Measurements from ENCODE around the gene GHITM.

GHITM gene

DNA sequence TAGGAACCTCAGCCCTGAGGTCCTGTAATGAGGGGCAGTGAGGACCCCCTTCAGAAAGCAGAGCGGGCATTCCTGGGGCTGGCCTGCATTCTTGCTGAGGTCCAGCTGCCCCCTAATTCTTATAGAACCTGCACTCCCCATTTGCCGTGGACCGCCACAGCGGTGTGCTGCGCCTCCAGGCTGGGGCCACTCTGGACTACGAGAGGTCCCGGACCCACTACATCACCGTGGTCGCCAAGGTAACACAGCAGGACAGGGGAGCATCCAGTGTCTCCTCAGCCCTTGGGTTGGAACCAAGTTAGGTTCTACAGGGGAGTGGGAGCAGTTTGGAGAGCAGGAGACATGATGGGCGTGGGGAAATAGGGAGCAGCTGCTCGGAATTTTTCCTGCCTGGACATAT is 62.4 kb downstream of the GHITM start:
- DNase-seq = no peak

DNA sequence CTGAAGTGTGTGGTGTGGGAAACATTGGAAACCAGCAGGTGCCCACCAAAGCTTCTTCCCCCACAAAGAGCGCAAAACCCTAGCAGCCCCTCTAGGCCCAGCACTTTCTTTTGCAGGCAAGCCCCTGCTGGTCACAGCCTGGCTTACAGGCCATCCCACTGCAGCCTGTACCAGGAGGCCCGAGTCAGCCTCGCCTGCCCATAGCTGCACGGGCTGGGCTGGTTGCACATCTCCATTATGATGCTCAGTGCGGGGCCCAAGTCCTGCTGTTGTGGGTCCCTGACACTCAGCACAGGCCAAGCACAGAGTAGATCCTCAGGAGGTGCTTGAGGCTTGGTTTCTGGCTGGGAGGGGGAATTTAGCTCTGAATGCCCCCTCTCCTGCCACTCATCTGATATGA is 63.0 kb downstream of the GHITM start:
- DNase-seq = no peak

Data from NCI-H1105 treated with DMSO at 0.1 percent for 48 hours (cell line).